HG03457 (cell line): ENCODE measurements around the gene DAPK1.
"Not testable (repeated sequence)": the region's sequence is repeated elsewhere in the genome, so short reads cannot be mapped to it uniquely, and the experiment has no call there.

Experiments used
- ATAC-seq: cut with Tn5 transposase; IDR thresholded peaks from one replicate; pipeline ENCODE4 v1.9.1; 2021; ENCODE audit warnings: moderate number of reproducible peaks; ENCODE audit not compliant: unreplicated experiment

The DAPK1 gene

GRCh38 chr9:87498046-87498810 is 561 bp downstream of the DAPK1 start:
- no peak for ATAC-seq

- no peak for ATAC-seq
These were observed 1.2 kb downstream of the DAPK1 start for GRCh38 chr9:87498811-87499360.

- peak; percentile 53 for ATAC-seq
These were observed 1.9 kb downstream of the DAPK1 start for GRCh38 chr9:87499424-87500017.

GRCh38 chr9:87500491-87501270 is 3.0 kb downstream of the DAPK1 start:
- no peak for ATAC-seq

GRCh38 chr9:87501271-87501656 is 3.6 kb downstream of the DAPK1 start:
- ATAC-seq = not testable (repeated sequence)

GRCh38 chr9:87501806-87502205 is 4.1 kb downstream of the DAPK1 start:
- no peak for ATAC-seq

- no peak for ATAC-seq
These were observed 4.9 kb downstream of the DAPK1 start for GRCh38 chr9:87502391-87503221.

GRCh38 chr9:87503430-87503829 is 5.8 kb downstream of the DAPK1 start:
- ATAC-seq = no peak

GRCh38 chr9:87503927-87504326 is 6.3 kb downstream of the DAPK1 start:
- no peak for ATAC-seq

GRCh38 chr9:87504938-87505337 is 7.3 kb downstream of the DAPK1 start:
- no peak for ATAC-seq

- ATAC-seq = no peak
These were observed 8.4 kb downstream of the DAPK1 start for GRCh38 chr9:87505869-87506678.

- no peak for ATAC-seq
These were observed 9.9 kb downstream of the DAPK1 start for GRCh38 chr9:87507576-87507975.

- ATAC-seq = no peak
These were observed 12.6 kb downstream of the DAPK1 start for GRCh38 chr9:87510252-87510683.

- no peak for ATAC-seq
These were observed 14.6 kb downstream of the DAPK1 start for GRCh38 chr9:87512311-87512710.

- ATAC-seq = no peak
These were observed 15.5 kb downstream of the DAPK1 start for GRCh38 chr9:87513161-87513560.

GRCh38 chr9:87513880-87514535 is 16.3 kb downstream of the DAPK1 start:
- no peak for ATAC-seq

- ATAC-seq = no peak
These were observed 17.3 kb downstream of the DAPK1 start for GRCh38 chr9:87515006-87515405.

GRCh38 chr9:87515588-87516221 is 18.0 kb downstream of the DAPK1 start:
- no peak for ATAC-seq
